ENCODE results near the gene S100Z.

DNA sequence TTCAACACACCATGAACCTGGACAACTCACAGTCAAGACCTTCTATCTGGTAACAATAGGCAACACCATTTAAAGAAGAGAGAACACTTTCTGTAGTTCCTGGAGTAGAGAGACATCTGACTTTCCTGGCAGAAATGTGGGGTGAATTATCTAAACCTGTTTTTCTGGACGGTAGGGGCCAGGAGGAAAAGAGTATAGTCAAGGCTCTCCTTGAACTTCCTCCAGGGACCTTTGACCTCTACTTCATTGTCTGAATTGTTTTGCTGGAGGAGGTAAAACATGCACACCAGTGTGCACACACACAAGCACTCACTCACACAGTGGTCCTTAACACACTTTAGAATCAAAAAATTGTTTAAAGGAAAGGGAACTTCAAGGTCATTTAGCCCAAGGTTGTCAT lies 13.2 kb downstream of the S100Z start:
- TF ChIP-seq, protein P1, sequence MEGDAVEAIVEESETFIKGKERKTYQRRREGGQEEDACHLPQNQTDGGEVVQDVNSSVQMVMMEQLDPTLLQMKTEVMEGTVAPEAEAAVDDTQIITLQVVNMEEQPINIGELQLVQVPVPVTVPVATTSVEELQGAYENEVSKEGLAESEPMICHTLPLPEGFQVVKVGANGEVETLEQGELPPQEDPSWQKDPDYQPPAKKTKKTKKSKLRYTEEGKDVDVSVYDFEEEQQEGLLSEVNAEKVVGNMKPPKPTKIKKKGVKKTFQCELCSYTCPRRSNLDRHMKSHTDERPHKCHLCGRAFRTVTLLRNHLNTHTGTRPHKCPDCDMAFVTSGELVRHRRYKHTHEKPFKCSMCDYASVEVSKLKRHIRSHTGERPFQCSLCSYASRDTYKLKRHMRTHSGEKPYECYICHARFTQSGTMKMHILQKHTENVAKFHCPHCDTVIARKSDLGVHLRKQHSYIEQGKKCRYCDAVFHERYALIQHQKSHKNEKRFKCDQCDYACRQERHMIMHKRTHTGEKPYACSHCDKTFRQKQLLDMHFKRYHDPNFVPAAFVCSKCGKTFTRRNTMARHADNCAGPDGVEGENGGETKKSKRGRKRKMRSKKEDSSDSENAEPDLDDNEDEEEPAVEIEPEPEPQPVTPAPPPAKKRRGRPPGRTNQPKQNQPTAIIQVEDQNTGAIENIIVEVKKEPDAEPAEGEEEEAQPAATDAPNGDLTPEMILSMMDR (IDR thresholded peaks at IDR 0.05), result no peak
- TF ChIP-seq POLR2A (IDR thresholded peaks at IDR 0.05), result no peak
- no peak for TF ChIP-seq EP300 (IDR thresholded peaks at IDR 0.05)
